ENCODE measurements around the gene MZF1. TPM values are rescaled to one million over a fixed set of nuclear protein-coding genes. Genes with fewer than 3 reads are reported as not detected.
"Not testable (repeated sequence)": the region's sequence is repeated elsewhere in the genome, so short reads cannot be mapped to it uniquely, and the experiment has no call there.

Gene MZF1
- polyA plus RNA-seq, 3 donors = 1.6 to 55.6 (median 1.7) TPM

- Histone ChIP-seq H3K27me3 (ENCODE audit: control insufficient read depth in 2 of 2, insufficient read depth in 2 of 2, low read length in 2 of 2) (no peaks in the 10 kb centered on the region), H3K9me3 (replicated peaks in 1 of 2; ENCODE audit: control insufficient read depth in 1 of 2, insufficient read depth in 1 of 2, low read length in 2 of 2) (no peaks in the 10 kb centered on the region), H2AFZ (ENCODE audit: insufficient read depth, low read depth, low read length, poor library complexity, severe bottlenecking) (no peak overlapping the region), H3K79me2 (ENCODE audit: insufficient read depth, low read length) (peaks cover 10% of the 10 kb centered on the region), H3K9ac (ENCODE audit: insufficient read depth, low read length, poor library complexity, severe bottlenecking) (no peak overlapping the region), H3K4me2 (replicated peaks; ENCODE audit: extremely low read depth, low read length, poor library complexity, severe bottlenecking) (no peak overlapping the region), H3K36me3 (replicated peaks in 1 of 2; ENCODE audit: control insufficient read depth in 1 of 2, insufficient read depth in 2 of 2, low read length in 2 of 2) (peaks cover 7 to 20% of the 10 kb centered on the region in 2 donors), H3K27ac (ENCODE audit: low read depth in 1 of 2, low read length in 2 of 2) (no peak overlapping the region), H4K20me1 (ENCODE audit: insufficient read depth, low read length) (peaks cover 6% of the 10 kb centered on the region), H3K4me1 (ENCODE audit: control insufficient read depth in 1 of 2, insufficient read depth in 2 of 2, low read length in 2 of 2) (peaks cover 23% of the 10 kb centered on the region in 2 donors), H3K4me3 (replicated peaks in 1 of 3; ENCODE audit: low read depth in 2 of 3, low read length in 3 of 3) (no peak overlapping the region)
- TF ChIP-seq CTCF (IDR thresholded peaks at IDR 0.05) = no peak
- no peak for DNase-seq
- H3K27me3 Mint-ChIP-seq (ENCODE audit: low read depth in 3 of 3) = peaks cover 0 to 7% (median 3%) of the 10 kb centered on the region in 3 donors
- peaks cover 22 to 26% of the 10 kb centered on the region in 2 donors for H3K36me3 Mint-ChIP-seq
- peak overlapping the region in 2 of 7 donors; percentile 20 to 43 for H3K27ac Mint-ChIP-seq
- peaks cover 0 to 2% (median 0%) of the 10 kb centered on the region in 7 donors for H3K9me3 Mint-ChIP-seq
- WGBS (ENCODE audit: insufficient coverage) = 93% methylated on average over 5 of the region's 11 CpGs
- no peak overlapping the region for H3K4me3 Mint-ChIP-seq
- peaks cover 32% of the 10 kb centered on the region for H3K4me1 Mint-ChIP-seq
- intact Hi-C loops (cut with micrococcal nuclease) = no loop called here
These were observed 5.1 kb upstream of the MZF1 start for GRCh38 chr19:58578012-58578925.

- H3K9ac ChIP-seq (ENCODE audit: insufficient read depth, low read length, poor library complexity, severe bottlenecking); H3K4me3 Mint-ChIP-seq; H3K27me3 Mint-ChIP-seq (ENCODE audit: low read depth in 3 of 3); intact Hi-C loops (cut with micrococcal nuclease); H2AFZ ChIP-seq (ENCODE audit: insufficient read depth, low read depth, low read length, poor library complexity, severe bottlenecking); H3K9me3 Mint-ChIP-seq; H3K27ac ChIP-seq (ENCODE audit: low read depth in 1 of 2, low read length in 2 of 2); H3K4me2 ChIP-seq (replicated peaks; ENCODE audit: extremely low read depth, low read length, poor library complexity, severe bottlenecking); DNase-seq; H3K27me3 ChIP-seq (ENCODE audit: control insufficient read depth in 2 of 2, insufficient read depth in 2 of 2, low read length in 2 of 2); H4K20me1 ChIP-seq (ENCODE audit: insufficient read depth, low read length); H3K9me3 ChIP-seq (replicated peaks in 1 of 2; ENCODE audit: control insufficient read depth in 1 of 2, insufficient read depth in 1 of 2, low read length in 2 of 2); H3K4me3 ChIP-seq (replicated peaks in 1 of 3; ENCODE audit: low read depth in 2 of 3, low read length in 3 of 3): not testable (repeated sequence)
- peaks cover 2 to 13% of the 10 kb centered on the region in 2 donors for H3K36me3 ChIP-seq (replicated peaks in 1 of 2; ENCODE audit: control insufficient read depth in 1 of 2, insufficient read depth in 2 of 2, low read length in 2 of 2)
- Mint-ChIP-seq H3K4me1 (peaks cover 32% of the 10 kb centered on the region), H3K27ac (peak overlapping the region in 1 of 7 donors; percentile 43), H3K36me3 (peaks cover 15 to 19% of the 10 kb centered on the region in 2 donors)
- H3K4me1 ChIP-seq (ENCODE audit: control insufficient read depth in 1 of 2, insufficient read depth in 2 of 2, low read length in 2 of 2) = peaks cover 23% of the 10 kb centered on the region in 2 donors
- WGBS (ENCODE audit: insufficient coverage) = no CpG with 5 or more reads among the region's 2 CpGs
- peaks cover 10% of the 10 kb centered on the region for H3K79me2 ChIP-seq (ENCODE audit: insufficient read depth, low read length)
These were observed 4.4 kb upstream of the MZF1 start for GRCh38 chr19:58577581-58577980.
